ENCODE measurements around the gene CPEB4. TPM values are rescaled to one million over a fixed set of nuclear protein-coding genes. Genes with fewer than 3 reads are reported as not detected.

Gene CPEB4
- total and polyA plus RNA-seq, 2 of the 8 experiments (the other 6 are each of a cell fraction or from before 2014, with no cell fraction given): 8.4 to 13.4 TPM

DNA sequence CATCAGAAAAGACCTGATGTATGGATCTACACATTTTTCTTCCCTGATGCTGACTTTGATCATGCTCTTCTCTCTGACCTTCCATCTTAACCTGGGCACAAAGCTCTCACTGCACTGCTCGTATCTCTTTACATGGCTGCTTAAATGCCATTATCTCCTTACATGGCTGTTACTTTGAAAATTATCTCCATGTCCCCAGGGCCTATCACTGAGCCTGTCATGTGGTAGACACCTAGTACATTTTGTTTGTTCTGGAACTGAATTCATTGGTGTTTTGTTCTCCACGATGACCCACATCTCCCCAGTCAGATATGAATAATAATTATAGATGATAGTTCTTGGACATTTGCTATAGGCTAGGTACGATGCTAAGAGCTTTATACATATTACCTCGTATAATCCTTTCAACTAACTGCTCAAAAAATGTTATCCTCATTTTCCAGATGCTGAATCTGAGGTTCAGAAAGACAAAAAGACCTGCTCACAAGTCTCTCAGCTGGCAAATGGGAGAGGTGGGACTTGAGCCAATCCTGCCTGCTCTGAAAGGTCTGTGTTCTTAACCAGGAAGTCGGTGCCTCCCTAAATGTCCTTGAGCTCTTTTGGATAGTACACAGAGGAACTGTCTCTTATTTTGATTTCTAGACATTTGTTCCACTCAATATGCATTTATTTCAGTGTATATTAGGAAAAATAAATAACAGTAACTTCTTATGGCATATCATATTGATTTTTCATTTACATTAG is 9.8 kb upstream of the CPEB4 start:
- no peak overlapping the region for H2BK20ac ChIP-seq (ENCODE audit: low read length)
- H4K5ac ChIP-seq (ENCODE audit: insufficient read length, low read depth, low read length): no peak overlapping the region
- no peak overlapping the region for H2BK12ac ChIP-seq (ENCODE audit: low read depth, low read length)
- H3K56ac ChIP-seq (replicated peaks; ENCODE audit: insufficient read length, low read depth, low read length): no peak overlapping the region
- no peak overlapping the region for H4K91ac ChIP-seq (replicated peaks; ENCODE audit: insufficient read length, low read length)
- H3K9me3 ChIP-seq (ENCODE audit: insufficient read depth in 2 of 2, low read depth in 1 of 2, low read length in 1 of 2): peaks cover 0 to 2% of the 10 kb centered on the region in 2 experiments; a peak in 1 of 4 replicates
- H3K18ac ChIP-seq (ENCODE audit: extremely low read depth, low read length): no peak overlapping the region
- H3K9ac ChIP-seq (replicated peaks in 1 of 4; ENCODE audit: extremely low read depth in 1 of 4, low read depth in 3 of 4, low read length in 3 of 4): no peak overlapping the region
- H4K8ac ChIP-seq (ENCODE audit: extremely low read depth, insufficient read depth, low read length): no peak overlapping the region
- no peak overlapping the region for H3K4ac ChIP-seq (replicated peaks; ENCODE audit: insufficient read length, low read depth, low read length)
- no peaks in the 10 kb centered on the region for H4K20me1 ChIP-seq (replicated peaks in 1 of 2; ENCODE audit: control insufficient read depth in 1 of 2, insufficient read depth in 2 of 2, low read length in 2 of 2)
- no peak overlapping the region for H2BK15ac ChIP-seq (ENCODE audit: low read length)
- ChIA-PET CTCF (ENCODE audit: partially characterized antibody) (no interaction called here), POLR2A (ENCODE audit: partially characterized antibody) (interaction anchor here (1.3 kb wide), 1 partner anchor 10 kb away, joined by 3 read pairs; no protein-coding TSS in a partner anchor)
- H3K23ac ChIP-seq (ENCODE audit: insufficient read length): no peak overlapping the region
- no peak for TF ChIP-seq TAF1 (IDR thresholded peaks at IDR 0.05; ENCODE audit: low read depth, low read length)
- no peak for TF ChIP-seq POLR2AphosphoS5 (IDR thresholded peaks at IDR 0.05; ENCODE audit: low read depth, low read length)
- no peak overlapping the region for H2AFZ ChIP-seq (ENCODE audit: low read length)
- no peak overlapping the region for H3K4me3 ChIP-seq (ENCODE audit: extremely low read depth in 1 of 4, insufficient read depth in 2 of 4, low read depth in 3 of 4, low read length in 4 of 4)
- H2BK5ac ChIP-seq (ENCODE audit: low read depth, low read length): no peak overlapping the region
- no peak for FAIRE-seq
- no peak for DNase-seq (ENCODE audit: low read depth in 1 of 2, low spot score in 2 of 2)
- H3K14ac ChIP-seq (ENCODE audit: insufficient read length): no peak overlapping the region
- no peaks in the 10 kb centered on the region for H3K27me3 ChIP-seq (replicated peaks in 1 of 4; ENCODE audit: control insufficient read depth in 3 of 4, extremely low read depth in 1 of 4, insufficient read depth in 3 of 4, low read length in 3 of 4)
- H3K79me2 ChIP-seq (ENCODE audit: control insufficient read depth in 1 of 2, insufficient read depth in 2 of 2, low read length in 2 of 2): no peaks in the 10 kb centered on the region
- no peak overlapping the region for H3K4me2 ChIP-seq (ENCODE audit: insufficient read depth in 1 of 2, low read depth in 2 of 2, low read length in 2 of 2)
- no peaks in the 10 kb centered on the region for H3K4me1 ChIP-seq (replicated peaks in 1 of 4; ENCODE audit: control insufficient read depth in 3 of 4, insufficient read depth in 4 of 4, low read length in 3 of 4)
- no peak overlapping the region for H2AK5ac ChIP-seq (ENCODE audit: low read depth, low read length)
- H2BK120ac ChIP-seq (replicated peaks; ENCODE audit: low read depth, low read length): no peak overlapping the region
- H3K23me2 ChIP-seq (ENCODE audit: low read depth, low read length): no peaks in the 10 kb centered on the region
- no peak overlapping the region for H3K27ac ChIP-seq (ENCODE audit: low read depth, low read length)
- no peaks in the 10 kb centered on the region for H3K36me3 ChIP-seq (ENCODE audit: control insufficient read depth in 2 of 4, insufficient read depth in 4 of 4, low read length in 3 of 4)
- WGBS, 2 experiments (ENCODE audit: extremely low coverage in 1 of 2, insufficient coverage in 1 of 2, insufficient read length in 1 of 2, insufficient replicate concordance in 2 of 2, low coverage in 1 of 2, low lambda C conversion rate in 2 of 2, missing lambda C conversion rate in 1 of 2): 88% methylated on average over 5 of the region's 5 CpGs; no CpG with 5 or more reads in 1 of the 2 experiments
- no peaks in the 10 kb centered on the region for H3K79me1 ChIP-seq (ENCODE audit: low read depth, low read length)

All from H1 (cell line).